T-helper 2 cell (primary cell): ENCODE data around the gene LYPD6B.
"Not testable (repeated sequence)": the region's sequence is repeated elsewhere in the genome, so short reads cannot be mapped to it uniquely, and the experiment has no call there.

Source experiments
- DNase-seq, 5 experiments: peaks; one replicate each; pipeline versions ENCODE4 v3.0.0 to v3.0.0-alpha.2; 2012 to 2022

The LYPD6B gene

DNA sequence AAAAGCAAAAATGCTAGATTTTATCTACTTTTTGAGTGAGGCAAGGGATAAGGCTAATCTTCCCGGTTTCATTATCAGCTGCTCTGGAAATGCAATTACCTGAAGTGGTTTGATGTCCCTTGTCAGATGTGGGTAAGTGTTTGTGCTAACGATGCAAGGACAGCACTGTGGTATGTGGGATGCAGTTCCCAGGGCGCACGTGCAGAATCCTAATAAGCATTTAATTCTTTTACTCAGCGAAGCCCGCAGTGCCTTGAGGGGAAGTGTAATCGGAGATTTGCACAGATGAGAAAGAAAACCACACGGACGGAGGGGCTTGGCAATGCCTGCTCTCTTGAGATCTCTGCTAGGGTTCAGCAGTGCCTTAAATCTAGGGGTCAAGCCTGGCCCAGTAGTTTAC lies 183.4 kb downstream of the LYPD6B start:
- no peak for DNase-seq

DNA sequence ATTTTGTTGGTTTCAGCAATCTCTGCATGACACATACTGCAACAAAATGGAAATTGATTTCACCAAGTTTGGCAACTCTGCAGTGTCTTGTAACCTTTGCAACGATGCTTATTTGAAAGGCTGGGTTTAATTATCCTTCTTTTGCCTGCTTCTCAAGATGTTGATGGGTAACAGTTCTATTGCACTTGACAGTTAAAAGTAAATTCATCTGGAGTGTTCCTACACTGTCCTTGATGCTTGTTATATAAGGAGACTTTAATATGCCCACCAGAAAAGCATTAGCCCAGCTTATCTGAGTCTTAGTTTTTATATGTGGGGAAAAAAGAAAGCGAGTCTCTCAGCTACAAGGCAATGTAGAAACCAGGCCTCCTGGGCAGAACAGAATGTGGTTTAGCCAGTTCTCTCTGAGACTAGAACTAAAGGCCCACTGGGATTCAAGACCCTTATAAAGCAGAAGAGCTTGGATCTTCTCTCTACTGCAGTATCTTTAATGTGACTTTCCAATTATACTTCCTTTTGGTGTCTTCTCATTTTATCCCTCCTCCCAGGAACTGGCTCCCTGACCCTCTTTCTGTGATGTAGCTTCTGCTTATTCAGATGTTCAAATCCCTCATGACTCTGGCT lies 185.1 kb downstream of the LYPD6B start:
- DNase-seq = no peak

GRCh38 chr2:149224543-149224942 lies 186.0 kb downstream of the LYPD6B start:
- DNase-seq = no peak

- DNase-seq = no peak
These were observed 186.9 kb downstream of the LYPD6B start for GRCh38 chr2:149225446-149225845.

GRCh38 chr2:149226790-149227189 lies 188.3 kb downstream of the LYPD6B start:
- no peak for DNase-seq

GRCh38 chr2:149235816-149236375 lies 197.4 kb downstream of the LYPD6B start:
- no peak for DNase-seq

DNA sequence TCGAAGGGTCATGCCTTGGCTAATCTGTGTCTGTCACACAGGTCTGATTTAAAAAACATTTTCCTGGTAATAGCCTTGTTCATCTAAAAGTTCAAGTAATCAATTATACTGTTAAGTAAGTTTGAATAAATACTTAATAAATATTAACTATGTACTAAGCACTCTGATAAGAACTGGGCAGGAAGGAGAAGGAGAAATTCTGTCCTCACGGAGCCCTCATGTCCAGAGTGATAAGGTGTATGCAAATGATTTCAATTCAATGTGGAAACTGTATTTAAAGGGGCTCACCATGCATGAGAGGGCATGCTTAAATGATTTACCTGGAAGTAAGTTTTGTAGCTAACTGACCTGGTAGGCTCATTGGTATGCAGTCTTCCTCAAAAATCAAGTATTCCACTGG lies 197.9 kb downstream of the LYPD6B start:
- no peak for DNase-seq

DNA sequence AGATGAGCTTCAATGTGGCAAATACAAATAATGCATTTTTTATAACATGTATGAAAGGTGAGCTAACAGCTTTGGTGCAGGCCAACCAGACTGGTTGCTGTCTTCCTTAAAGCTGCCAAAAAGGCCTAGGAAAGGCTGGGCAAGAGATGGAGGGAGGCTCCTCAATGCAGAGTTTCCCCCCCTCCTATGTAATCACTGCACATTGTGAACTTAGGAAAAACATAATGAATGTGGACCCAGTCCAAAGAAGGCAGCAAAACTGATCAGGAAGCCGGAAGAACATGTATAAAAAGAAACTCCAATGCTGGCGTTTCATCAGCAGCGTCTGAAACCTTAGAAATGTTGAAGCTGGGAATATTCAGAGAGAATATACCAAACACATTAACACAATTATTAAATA lies 207.7 kb downstream of the LYPD6B start:
- DNase-seq = no peak

- not testable (repeated sequence) for DNase-seq
These were observed 212.9 kb downstream of the LYPD6B start for GRCh38 chr2:149251436-149251835.

DNA sequence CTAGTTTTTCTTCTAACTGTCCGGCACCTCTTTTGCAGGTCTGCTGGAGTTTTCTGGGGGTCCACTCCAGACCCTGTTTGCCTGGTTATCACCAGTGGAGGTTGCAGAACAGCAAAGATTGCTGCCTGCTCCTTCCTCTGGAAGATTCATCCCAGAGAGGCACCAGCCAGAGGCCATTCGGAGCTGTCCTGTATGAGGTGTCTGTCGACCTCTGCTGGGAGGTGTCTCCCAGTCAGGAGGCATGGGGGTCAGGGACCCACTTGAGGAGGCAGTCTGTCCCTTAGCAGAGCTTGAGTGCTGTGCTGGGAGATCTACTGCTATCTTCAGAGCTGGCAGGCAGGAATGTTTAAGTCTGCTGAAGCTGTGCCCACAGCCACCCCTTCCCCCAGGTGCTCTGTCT lies 218.4 kb downstream of the LYPD6B start:
- DNase-seq = not testable (repeated sequence)

- DNase-seq = no peak
These were observed 220.0 kb downstream of the LYPD6B start for GRCh38 chr2:149258531-149258930.

GRCh38 chr2:149259136-149259535 lies 220.6 kb downstream of the LYPD6B start:
- no peak for DNase-seq

DNA sequence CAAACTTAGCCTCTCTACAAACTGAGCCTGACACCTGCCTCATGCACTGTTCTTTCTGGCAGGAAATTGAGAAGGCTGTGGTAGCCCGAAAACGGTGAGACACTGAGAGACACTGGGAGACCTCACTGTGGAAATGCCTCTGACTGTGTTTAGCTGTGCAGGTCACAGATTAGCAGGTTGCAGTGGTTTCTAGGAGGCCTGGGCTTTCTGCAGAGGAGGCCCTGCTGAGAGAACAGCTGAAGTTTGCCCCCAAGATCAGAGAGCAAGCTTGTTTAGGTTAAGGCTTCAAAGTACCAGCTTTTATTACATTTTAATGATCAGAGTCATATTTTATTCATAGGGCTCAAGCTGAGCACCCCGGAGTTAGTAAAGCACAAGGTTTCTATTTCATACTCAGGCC lies 223.2 kb downstream of the LYPD6B start:
- no peak for DNase-seq
